GM06990 (cell line): Measurements from ENCODE around the gene KLHL12.

Experiments used
- DNase-seq: peaks from one replicate; pipeline ENCODE4 v3.0.0-alpha.2; 2011; ENCODE audit not compliant: insufficient read length; ENCODE audit errors: extremely low read depth
- H3K27me3 ChIP-seq: replicated peaks from 2 replicates; pipeline ENCODE4 v1.6.0; 2011; ENCODE audit warnings: low read length; ENCODE audit not compliant: control insufficient read depth, insufficient read depth
- H3K36me3 ChIP-seq: 2 replicates; pipeline ENCODE4 v1.5.1; 2011; ENCODE audit warnings: low read length; ENCODE audit not compliant: control insufficient read depth, insufficient read depth
- H3K4me3 ChIP-seq: replicated peaks from 2 replicates; pipeline ENCODE4 v1.5.1; 2011; ENCODE audit warnings: low read depth, mild to moderate bottlenecking, control low read depth, low read length
- CTCF ChIP-seq: IDR thresholded peaks from 2 replicates; pipeline ENCODE4 v1.5.1; 2011; ENCODE audit warnings: low read length, control low read depth, mild to moderate bottlenecking, inconsistent platforms; ENCODE audit not compliant: insufficient read depth, poor library complexity, severe bottlenecking

The KLHL12 gene

GRCh38 chr1:202954057-202954745, 27.2 kb upstream of the KLHL12 start:
- no peak for DNase-seq
- no peak overlapping the region for H3K4me3 ChIP-seq
- no peaks in the 10 kb centered on the region for H3K27me3 ChIP-seq
- no peak for TF ChIP-seq CTCF
- H3K36me3 ChIP-seq = peaks cover 2% of the 10 kb centered on the region

GRCh38 chr1:202953392-202953791, 26.4 kb upstream of the KLHL12 start:
- no peak for DNase-seq
- H3K4me3 ChIP-seq = no peak overlapping the region
- no peak for TF ChIP-seq CTCF
- H3K36me3 ChIP-seq = peaks cover 3% of the 10 kb centered on the region
- H3K27me3 ChIP-seq = no peaks in the 10 kb centered on the region

DNA sequence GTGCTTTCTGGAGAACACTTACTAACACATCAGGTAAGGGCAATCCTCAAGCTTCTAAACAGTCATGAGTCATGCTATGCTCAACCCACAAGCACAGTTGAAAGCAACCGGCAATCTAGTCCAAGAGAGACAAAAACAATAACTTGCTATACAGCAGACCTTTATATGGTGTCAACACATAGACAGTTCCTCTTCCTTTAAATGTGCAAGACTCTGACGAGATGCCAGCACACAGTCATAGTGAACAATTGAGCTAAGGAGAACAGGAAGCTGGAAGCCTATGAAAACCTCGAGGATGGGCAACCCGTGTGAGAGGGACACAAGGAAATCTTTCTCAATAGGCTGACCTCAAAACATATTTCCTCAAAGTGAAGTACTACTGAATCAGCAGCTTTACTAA, 25.8 kb upstream of the KLHL12 start:
- DNase-seq = no peak
- Histone ChIP-seq H3K36me3 (peaks cover 3% of the 10 kb centered on the region), H3K27me3 (no peaks in the 10 kb centered on the region), H3K4me3 (no peak overlapping the region)
- TF ChIP-seq CTCF = no peak

DNA sequence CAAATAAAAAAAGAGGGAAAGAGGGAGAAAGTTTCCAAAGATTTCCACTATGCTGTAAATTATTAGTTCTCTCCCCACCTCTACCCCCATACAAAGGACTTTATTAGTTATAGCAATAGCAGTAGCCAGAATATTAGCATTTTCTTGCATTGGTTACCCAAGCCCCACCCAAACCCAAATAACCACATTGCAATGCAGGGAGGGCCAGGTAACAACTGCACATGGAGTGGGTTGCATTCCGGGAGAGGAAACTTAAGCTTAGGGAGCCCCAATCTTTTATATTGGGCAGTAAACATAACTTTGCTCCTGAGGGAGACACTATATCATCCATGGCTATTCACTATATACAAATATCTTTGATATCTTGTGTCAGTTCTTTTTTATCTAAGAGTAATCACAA, 25.1 kb upstream of the KLHL12 start:
- H3K36me3 ChIP-seq = peaks cover 3% of the 10 kb centered on the region
- no peak overlapping the region for H3K4me3 ChIP-seq
- TF ChIP-seq CTCF = no peak
- no peak for DNase-seq
- H3K27me3 ChIP-seq = no peaks in the 10 kb centered on the region

DNA sequence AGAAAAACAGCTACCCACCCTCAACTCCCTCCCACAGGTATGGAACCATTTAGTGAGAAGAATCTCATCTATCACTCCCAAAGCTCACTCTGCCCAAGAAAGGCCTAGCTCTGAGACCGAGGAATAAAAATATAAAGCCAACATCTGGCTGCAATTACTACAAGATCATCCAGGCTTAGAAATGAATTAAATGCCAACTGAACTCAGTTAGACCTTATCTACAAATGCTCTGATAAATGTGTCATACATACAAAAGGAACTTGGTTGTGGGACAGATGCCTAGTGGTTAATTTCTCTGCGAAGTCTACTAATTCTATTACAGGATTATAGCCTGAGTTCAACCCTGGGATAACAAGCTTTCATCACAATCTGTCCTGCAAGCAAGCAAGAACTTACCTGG, 24.4 kb upstream of the KLHL12 start:
- no peak overlapping the region for H3K4me3 ChIP-seq
- no peak for TF ChIP-seq CTCF
- H3K27me3 ChIP-seq = no peaks in the 10 kb centered on the region
- H3K36me3 ChIP-seq = peaks cover 3% of the 10 kb centered on the region
- DNase-seq = no peak

DNA sequence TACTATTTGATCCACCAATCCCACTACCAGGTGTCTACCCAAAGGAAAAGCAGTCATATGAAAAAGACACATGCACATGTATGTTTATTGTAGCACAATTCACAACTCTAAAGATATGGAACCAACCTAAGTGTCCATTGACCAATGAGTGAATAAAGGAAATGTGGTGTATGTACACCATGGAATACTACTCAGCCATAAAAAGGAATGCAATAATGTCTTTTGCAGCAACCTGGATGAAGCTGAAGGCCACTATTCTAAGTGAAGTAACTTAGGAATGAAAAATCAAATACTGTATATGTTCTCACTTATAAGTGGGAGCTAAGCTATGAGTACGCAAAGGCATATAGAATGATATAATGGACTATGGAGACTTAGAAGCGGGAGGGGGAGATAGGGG, 18.4 kb upstream of the KLHL12 start:
- no peak overlapping the region for H3K4me3 ChIP-seq
- no peaks in the 10 kb centered on the region for H3K27me3 ChIP-seq
- no peak for DNase-seq
- TF ChIP-seq CTCF = no peak
- H3K36me3 ChIP-seq = peaks cover 18% of the 10 kb centered on the region
